GM21381 (cell line): ENCODE results near the gene TAF4.
"Not testable (repeated sequence)": the region's sequence is repeated elsewhere in the genome, so short reads cannot be mapped to it uniquely, and the experiment has no call there.

ENCODE experiments used
- ATAC-seq: cut with Tn5 transposase; IDR thresholded peaks from one replicate; pipeline ENCODE4 v1.9.1; 2021; ENCODE audit warnings: mild to moderate bottlenecking, moderate library complexity; ENCODE audit not compliant: unreplicated experiment

TAF4 gene

GRCh38 chr20:61951695-61952533, 113.8 kb downstream of the TAF4 start:
- ATAC-seq, result no peak

- no peak for ATAC-seq
Observed at GRCh38 chr20:61950641-61951071, 115.0 kb downstream of the TAF4 start.

DNA sequence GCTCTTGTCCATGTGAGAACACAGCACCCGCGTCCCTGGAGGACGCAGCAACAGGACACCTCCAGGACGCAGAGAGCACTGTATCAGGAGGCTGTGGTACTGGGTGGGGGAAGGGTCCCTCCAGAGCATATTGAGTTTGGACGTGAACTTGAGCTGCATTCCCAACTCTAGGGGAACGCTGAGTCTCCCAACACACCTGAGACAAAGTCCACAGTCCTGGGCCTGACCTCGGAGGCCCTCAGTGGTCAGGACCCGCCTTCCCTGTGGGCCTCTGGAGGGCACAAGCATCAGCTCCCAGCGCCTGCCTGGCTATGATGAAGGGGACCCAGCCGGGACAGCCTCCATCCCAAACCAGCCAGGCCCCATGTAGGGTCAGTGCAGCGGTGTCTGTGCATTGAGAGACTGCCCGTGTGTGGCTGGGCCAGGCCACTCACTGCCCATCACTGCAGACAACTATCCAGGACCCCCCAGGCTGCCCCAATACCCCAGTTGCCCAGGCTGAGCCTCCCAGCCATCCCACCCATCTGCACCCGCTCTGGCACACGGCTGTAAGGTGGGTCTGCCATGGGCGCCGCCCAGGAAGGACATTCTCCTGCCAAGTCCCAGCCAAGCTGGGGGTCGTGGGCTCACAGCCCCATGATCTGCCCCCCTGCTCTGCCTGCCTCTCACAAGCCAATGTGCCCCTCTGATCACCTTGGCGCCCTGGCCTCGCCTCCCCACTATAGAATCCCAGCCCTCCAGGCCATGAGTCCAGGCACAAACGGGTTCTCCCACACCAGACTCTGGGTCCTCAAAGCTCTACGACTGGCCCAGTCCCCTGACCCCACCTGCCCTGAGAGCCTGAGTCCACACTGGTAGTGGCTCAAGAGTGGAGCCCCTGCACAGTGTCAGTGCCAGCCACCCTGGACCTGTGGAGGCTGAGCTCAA, 115.7 kb downstream of the TAF4 start:
- no peak for ATAC-seq

DNA sequence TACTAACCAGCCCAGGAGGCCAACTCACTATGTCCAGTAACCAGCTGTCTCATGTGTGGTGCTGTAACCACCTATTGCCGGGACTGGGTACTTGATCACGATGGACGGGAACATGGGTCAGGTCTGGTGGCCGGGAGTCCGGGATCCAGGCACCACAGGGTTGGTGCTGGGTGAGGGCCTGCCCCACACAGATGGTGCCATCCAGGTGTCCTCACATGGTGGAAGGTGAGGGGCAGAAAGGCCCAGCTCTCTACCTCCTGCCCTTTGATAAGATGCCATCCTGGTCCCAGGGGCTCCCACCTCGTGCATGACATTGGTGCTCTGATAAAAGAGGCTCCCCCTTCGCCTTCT, 116.3 kb downstream of the TAF4 start:
- ATAC-seq, result no peak

DNA sequence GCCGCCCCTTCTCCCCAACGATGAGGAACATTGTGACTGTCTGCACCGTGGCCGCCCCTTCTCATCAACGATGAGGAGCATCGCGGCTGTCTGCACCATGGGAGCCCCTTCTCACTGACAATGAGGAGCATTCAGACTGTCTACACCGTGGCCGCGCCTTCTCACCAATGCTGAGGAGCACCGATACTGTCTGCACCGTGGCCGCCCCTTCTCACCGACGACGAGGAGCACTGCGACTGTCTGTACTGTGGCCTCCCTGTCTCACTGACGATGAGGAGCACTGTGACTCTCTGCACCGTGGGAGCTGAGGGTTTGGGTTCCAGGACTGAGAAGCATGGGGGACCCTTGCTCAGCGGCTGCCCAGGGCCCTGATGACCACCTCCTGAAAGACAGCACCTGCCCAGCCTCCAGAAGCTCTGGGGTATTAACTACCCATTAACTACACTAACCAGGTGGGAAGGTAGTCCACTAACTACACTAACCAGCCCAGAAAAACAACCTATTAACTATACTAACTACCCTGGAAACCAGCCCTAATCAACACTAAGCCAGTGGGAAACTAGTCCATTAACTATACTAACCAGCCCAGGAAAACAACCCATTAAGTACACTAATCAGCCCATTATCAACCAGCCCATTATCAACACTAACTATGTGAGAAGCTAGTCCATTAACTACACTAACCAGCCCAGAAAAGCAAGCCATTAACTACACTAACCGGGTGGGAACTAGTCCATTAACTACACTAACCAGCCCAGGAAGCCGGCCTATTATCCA, 116.9 kb downstream of the TAF4 start:
- ATAC-seq, result no peak

DNA sequence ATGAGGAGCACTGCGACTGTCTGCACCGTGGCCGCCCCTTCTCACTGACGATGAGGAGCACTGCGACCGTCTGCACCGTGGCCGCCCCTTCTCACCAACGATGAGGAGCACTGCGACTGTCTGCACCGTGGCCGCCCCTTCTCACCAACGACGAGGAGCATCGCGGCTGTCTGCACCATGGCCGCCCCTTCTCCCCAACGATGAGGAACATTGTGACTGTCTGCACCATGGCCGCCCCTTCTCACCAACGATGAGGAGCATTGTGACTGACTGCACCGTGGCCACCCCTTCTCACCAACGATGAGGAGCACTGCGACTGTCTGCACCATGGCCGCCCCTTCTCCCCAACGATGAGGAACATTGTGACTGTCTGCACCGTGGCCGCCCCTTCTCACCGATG, 117.6 kb downstream of the TAF4 start:
- not testable (repeated sequence) for ATAC-seq

DNA sequence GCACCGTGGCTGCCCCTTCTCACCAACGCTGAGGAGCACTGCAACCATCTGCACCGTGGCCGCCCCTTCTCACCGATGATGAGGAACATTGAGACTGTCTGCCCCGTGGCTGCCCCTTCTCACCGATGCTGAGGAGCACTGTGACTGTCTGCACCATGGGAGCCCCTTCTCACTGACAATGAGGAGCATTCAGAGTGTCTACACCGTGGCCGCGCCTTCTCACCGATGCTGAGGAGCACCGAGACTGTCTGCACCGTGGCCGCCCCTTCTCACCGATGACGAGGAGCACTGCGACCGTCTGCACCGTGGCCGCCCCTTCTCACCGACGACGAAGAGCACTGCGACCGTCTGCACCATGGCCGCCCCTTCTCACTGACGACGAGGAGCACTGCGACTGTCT, 120.2 kb downstream of the TAF4 start:
- ATAC-seq, result not testable (repeated sequence)

GRCh38 chr20:61944967-61945366, 120.7 kb downstream of the TAF4 start:
- ATAC-seq, result not testable (repeated sequence)

- ATAC-seq, result no peak
Observed at GRCh38 chr20:61942526-61942925, 123.2 kb downstream of the TAF4 start.

DNA sequence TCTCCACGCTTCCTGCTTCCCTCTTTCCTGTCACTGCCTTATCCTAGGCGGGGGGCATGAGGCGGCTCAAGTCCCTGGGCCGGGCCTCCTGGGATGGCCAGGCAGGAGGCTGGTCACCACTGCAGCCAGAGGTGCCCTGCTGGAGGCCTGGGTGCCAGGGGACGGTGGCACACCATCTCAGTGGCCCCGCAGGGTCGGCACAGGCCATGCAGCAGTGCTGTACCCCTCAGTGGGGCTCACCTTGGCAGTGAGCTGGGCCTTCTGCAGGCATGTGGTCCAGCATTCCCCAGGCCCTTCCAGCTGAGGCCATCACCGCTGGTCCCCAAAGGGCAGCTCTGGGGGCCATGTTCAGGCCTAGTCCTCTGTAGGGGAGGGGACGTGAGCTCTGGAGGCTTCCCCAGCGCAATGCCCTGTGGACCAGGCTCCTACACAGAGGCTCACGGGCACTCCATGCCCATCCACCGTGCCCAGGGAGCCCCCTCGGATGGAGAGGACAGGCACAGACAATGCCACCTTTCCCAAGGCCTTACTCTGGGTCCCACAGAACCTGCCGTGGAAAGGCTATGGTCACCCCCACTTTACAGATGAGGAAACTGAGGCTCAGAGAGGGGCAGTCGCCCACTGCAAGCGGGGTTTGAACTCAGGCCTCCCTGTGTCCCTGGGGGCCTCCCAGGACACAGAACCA, 123.8 kb downstream of the TAF4 start:
- no peak for ATAC-seq

- ATAC-seq, result no peak
Observed at GRCh38 chr20:61940976-61941720, 124.5 kb downstream of the TAF4 start.

DNA sequence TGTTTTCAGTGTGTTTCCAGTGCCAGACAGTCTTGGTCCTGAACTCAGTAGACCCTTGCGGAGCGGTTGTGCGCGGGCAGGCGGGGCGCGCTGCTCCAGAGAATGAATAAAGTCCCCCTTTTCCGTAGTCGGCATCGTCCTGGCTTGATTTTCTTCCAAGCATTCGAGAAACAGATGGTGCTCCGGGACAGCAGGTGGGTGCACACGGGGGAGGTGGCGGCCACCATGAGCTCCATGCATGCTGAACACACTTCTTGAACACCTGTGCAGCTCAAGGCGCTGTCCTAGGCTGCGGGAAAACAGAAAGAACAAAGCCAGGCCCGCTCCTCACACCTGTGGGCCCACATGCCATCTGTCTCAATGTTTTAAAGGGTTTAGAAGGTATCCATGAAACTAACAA, 125.2 kb downstream of the TAF4 start:
- no peak for ATAC-seq

- ATAC-seq, result no peak
Observed at GRCh38 chr20:61939691-61940360, 125.9 kb downstream of the TAF4 start.

DNA sequence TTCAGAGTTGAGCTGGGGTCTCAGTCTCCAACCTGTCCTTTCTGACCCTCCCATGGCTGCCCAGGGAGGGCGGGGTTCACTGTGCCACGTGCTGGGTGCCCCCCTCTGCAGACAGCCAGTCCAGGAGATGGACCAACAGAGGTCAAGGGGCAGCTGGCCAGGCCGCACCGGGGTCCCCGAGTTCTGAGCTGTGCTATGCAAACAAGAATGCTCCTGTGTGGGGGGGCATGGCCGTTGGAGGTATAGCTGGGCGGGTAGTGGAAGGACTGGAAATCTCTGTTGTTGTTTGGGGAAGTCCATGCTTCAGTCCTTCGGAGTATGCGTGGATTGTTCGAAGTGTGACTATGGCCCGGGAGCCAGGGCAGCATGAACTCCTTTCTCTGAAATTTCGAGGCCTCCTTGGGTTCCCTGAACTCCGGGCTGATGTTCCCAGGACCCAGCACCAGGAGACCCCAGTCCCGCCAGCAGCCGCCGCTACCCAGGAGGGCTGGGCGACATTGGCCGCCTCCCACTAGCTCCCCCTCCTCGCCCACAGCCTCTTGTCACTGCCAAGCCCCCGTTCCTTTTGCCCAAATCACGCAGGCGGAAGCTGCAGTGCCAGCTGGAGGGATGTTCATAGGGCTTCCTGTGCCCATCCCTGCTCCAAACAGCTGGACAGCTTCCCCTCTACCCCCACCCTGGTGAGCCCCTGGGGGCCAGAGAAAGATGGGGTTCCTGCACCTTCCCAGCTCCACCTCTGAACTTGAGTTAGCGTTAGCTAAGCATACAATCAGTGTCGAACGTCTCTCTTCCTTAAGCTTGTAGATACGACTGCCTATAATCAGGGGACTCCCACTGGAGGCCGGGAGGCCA, 126.6 kb downstream of the TAF4 start:
- ATAC-seq, result no peak

GRCh38 chr20:61937963-61938838, 127.5 kb downstream of the TAF4 start:
- no peak for ATAC-seq

DNA sequence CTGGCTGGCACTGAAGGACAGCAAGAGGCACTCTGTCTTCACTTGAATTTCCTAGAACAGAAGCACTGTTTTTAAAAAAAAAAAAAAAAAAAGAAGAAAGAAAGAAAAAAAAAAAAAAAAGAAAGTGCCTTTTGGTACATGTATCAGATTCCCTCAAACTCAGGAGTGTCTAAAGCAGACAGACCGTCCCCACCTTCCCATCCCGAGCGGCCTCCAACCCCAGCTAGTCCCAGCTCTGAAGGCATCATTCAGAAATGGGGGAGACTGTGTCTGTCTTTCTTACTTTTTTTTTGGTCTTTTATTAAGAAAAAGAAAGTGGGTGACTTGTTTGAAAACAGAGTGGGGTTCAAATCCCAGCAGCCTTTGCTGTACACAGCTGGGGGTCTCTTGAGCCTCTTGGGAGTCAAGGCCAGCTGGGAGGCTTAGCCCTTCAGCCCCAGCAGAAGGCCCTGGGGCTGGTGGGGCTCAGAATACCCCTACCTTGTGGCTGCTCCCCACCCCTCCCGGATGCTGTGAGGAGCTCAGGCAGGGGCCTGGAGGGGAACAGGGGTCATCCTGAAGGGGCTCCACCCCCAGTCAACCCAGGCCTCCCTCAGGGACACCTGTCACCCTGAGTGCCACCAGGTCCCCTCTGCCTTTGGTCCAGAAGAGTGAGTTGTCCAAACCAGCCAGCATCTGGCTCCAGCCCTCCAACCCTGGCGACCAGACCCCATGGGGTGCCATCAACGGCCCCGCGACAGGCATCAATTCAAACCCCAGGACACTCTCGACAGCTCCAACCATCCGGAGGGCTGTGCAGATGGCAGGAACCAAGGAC, 128.3 kb downstream of the TAF4 start:
- ATAC-seq, result no peak

DNA sequence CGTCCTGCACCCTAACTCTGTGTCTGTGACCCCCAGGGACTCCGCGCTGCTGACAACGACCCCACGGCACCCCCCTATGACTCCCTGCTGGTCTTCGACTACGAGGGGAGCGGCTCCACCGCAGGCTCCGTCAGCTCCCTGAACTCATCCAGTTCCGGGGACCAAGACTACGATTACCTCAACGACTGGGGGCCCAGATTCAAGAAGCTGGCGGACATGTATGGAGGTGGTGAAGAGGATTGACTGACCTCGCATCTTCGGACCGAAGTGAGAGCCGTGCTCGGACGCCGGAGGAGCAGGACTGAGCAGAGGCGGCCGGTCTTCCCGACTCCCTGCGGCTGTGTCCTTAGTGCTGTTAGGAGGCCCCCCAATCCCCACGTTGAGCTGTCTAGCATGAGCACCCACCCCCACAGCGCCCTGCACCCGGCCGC, 129.0 kb downstream of the TAF4 start:
- no peak for ATAC-seq
